Measurements from ENCODE around the gene MAPRE2.

DNA sequence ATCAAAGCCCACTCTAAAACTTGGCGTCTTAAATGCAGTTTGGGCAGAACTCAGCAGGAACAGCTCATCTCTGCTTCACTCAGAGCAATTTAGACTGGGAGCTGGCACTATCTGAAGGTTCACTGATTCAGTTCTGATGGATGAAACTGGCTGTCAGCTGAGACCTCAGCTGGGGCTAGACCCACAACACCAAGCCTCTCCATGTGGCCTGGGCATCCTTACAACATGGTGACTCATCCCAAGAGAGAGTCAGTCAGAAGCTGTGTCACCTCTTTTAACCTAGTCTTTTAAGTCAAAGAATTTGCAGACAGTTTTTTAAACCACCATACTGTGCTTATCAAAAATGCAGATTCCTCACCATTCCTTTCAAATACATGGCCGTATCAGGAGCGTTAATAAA is 137.0 kb downstream of the MAPRE2 start:
- TF ChIP-seq, protein P1, sequence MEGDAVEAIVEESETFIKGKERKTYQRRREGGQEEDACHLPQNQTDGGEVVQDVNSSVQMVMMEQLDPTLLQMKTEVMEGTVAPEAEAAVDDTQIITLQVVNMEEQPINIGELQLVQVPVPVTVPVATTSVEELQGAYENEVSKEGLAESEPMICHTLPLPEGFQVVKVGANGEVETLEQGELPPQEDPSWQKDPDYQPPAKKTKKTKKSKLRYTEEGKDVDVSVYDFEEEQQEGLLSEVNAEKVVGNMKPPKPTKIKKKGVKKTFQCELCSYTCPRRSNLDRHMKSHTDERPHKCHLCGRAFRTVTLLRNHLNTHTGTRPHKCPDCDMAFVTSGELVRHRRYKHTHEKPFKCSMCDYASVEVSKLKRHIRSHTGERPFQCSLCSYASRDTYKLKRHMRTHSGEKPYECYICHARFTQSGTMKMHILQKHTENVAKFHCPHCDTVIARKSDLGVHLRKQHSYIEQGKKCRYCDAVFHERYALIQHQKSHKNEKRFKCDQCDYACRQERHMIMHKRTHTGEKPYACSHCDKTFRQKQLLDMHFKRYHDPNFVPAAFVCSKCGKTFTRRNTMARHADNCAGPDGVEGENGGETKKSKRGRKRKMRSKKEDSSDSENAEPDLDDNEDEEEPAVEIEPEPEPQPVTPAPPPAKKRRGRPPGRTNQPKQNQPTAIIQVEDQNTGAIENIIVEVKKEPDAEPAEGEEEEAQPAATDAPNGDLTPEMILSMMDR (IDR thresholded peaks at IDR 0.05), result no peak
- no peak for TF ChIP-seq POLR2AphosphoS5 (IDR thresholded peaks at IDR 0.05)
- TF ChIP-seq POLR2A (IDR thresholded peaks at IDR 0.05), result no peak

Data from upper lobe of left lung (tissue), 4 donors.